HG03045 (cell line): ENCODE results near the gene DCAF8.

ENCODE experiments used
- ATAC-seq: cut with Tn5 transposase; IDR thresholded peaks from one replicate; pipeline ENCODE4 v1.9.1; 2021; ENCODE audit warnings: mild to moderate bottlenecking, moderate library complexity; ENCODE audit not compliant: unreplicated experiment

The DCAF8 gene

DNA sequence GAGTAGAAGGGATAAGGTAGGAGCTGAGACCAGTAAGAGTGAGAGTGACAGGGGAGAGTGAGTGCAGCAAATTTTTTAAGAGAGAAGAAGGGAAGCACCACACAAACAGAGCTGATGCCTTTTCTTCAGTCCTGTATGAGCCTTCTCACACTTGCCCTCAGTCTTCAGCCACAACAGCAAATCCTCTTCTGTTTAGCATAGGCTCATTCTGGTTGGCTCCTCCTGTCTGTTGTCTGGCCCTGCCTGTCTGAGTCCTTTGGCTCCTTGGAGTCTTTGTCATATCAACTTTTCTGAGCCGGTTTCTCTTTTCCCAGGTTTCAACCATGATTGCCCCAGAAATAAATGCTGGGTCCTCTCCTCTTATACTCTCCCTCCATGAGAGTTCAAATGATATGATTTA is 84.7 kb downstream of the DCAF8 start:
- ATAC-seq = no peak

DNA sequence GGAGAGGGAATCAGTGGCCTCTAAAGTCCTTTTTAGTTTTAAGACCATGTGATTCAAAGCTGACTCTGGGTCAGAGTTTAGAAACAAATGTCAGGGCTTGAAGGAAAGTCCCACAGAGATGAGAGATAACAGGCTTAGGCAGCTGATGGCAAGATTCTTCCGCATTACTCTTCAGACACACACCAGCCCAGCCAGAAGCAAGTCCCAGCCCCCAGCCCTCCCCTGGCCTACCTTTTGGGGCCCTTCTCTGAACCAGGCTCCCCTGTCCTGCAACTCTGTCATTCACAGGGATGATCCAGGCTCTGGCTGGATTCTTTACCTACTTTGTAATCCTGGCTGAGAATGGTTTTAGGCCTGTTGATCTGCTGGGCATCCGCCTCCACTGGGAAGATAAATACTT is 85.1 kb downstream of the DCAF8 start:
- ATAC-seq = no peak

DNA sequence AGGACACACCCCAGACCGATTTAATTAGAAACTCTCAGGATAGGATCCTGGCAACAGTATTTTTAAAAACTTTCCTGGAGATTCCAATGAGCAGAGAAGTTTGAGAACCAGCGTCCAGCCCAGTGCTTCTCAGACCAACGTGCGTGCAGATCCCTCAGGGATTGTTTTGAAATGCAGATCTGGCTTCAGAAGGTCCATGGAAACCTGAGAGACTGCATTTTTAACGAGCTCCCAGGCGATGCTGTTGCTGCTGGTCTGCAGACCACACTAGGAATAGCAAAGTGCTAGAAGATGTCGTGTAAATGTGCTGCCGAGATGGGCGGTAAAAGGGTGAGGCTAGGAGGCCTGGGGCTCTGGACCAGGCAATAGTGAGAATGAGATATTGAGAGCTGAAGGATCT is 90.4 kb downstream of the DCAF8 start:
- no peak for ATAC-seq

GRCh38 chr1:160171354-160171753 is 91.0 kb downstream of the DCAF8 start:
- ATAC-seq = no peak

- no peak for ATAC-seq
Observed at GRCh38 chr1:160169553-160170399, 92.6 kb downstream of the DCAF8 start.

DNA sequence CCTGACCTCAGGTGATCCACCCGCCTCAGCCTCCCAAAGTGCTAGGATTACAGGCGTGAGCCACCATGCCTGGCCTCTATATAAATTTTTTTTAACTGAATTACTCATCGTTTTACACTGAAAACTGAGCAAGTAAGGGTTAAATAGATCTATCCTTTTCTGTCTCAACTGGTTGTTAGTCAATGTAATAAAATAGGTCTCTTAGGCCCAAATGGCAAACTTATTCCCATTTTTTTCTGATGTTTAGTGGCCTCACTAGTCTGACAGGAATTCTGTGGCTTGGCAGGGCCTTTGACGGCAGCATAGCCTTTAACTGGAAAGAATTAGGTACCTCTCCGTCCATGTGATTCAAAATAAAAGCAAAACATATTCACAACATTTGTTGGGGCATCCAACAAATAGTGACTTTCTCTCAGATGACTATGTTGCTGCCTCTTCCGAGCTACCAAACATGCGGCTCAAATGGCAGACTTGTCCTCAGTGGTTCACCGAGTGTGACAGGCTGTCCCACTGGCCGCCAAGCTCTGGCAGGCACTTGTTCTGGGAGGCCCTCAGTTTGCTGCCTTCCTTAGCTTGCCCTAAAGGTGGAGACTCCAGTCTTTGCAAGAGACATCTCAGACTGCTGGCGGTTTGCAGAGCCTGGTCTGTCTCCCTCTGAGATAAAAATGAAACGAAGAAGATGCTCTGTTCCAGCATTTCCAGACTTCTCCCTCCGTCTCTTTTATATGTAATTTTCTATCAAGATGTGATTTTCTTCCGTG is 93.6 kb downstream of the DCAF8 start:
- no peak for ATAC-seq

- no peak for ATAC-seq
Observed at GRCh38 chr1:160168016-160168415, 94.3 kb downstream of the DCAF8 start.

DNA sequence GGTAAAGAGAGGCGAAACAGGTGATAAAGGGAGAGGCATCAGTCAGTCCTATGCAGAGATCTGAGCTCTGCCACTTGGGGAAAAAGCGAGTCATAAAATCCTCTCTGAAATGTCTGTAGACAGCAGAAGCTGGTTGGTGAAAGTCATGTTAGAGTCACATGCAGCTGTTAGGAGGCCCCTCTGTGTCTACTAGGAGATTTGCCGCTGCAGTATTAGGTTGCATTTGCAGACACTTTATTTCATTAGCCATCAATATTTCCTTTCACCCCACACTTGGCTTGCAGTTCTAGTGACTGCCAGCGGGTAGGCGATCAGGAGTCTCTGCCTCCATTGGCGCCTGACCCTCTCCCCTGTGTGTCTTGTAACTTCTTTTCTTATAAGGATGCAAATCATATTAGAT is 94.8 kb downstream of the DCAF8 start:
- ATAC-seq = no peak

DNA sequence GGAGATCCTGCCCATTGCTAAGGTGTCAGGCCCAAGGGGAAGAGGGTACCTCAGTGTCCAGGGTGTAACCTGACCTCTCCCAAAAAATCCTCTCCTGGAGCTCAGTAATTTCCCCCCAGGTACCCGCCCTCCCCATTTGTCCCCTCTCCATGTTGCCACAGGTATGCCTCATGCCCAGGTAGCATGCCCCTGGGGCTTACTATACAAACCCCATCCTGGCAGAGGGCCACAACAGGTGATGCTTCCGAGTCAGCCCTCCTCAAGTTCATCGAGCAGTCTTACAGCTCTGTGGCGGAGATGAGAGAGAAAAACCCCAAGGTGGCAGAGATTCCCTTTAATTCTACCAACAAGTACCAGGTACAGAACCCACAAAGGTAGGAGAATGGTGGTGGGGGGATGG is 95.3 kb downstream of the DCAF8 start:
- no peak for ATAC-seq

DNA sequence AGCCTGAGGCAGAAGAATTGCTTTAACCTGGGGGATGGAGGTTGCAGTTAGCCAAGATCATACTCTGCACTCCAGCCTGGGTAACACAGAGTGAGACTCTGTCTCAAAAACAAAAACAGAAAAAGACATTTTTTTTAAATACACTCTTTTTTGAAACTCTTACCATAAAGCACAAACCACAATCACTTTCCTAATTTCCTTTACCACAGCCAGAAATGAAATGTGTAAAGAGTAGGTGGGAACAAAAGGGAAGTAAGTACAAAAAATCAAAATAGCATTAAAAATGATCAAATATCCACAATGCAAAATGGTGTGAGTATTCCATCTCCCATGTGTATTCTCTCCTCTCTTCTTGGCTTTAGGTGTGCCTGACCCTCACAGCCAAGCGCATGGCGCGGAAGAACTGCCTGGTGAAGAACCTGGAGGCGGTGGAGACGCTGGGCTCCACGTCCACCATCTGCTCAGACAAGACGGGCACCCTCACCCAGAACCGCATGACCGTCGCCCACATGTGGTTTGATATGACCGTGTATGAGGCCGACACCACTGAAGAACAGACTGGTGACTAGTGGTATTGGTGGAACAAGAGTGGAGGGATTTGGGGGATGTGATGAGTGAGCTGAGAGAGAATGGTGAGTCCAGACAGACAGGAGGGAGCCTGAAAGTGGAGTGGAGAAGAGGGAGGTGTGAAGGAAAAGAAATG is 96.0 kb downstream of the DCAF8 start:
- no peak for ATAC-seq
